GM12878 (cell line): ENCODE data around the gene SPG7. TPM values are rescaled to one million over a fixed set of nuclear protein-coding genes. Genes with fewer than 3 reads are reported as not detected.

Source experiments
- ATAC-seq: fragments of 200-7000 bp; cut with Tn5 transposase; 3 replicates; pipeline ENCODE4 v1.9.1; 2020; ENCODE audit warnings: mild to moderate bottlenecking, moderate library complexity
- BruUV-seq: library from RNA; stranded (reverse); fragments of 400-500 nt; replicated peaks from 2 replicates; lab custom pipeline; 2021; lab: Mats Ljungman, UMichigan
- CTCF ChIA-PET: fragments of 300-600 bp; sonication (Branson Sonifier 250); formaldehyde crosslinking; extraction: SDS; loops from one replicate; lab custom pipeline; 2021; ENCODE audit warnings: inconsistent platforms; lab: Yijun Ruan, JAX
- POLR2A ChIA-PET: fragments of 350-600 bp; formaldehyde crosslinking; extraction: SDS; loops from one replicate; lab custom pipeline; 2021; ENCODE audit warnings: inconsistent platforms; lab: Charles Lee
- RAD21 ChIA-PET: fragments of 300-600 bp; sonication (Branson Sonifier 250); formaldehyde crosslinking; loops from one replicate; lab custom pipeline; 2023; ENCODE audit warnings: antibody characterized with exemption; ENCODE audit not compliant: unreplicated experiment; lab: Charles Lee
- SMC1A ChIA-PET: fragments of 300-600 bp; sonication (Branson Sonifier 250); formaldehyde crosslinking; loops from one replicate; lab custom pipeline; 2023; ENCODE audit not compliant: unreplicated experiment, uncharacterized antibody; lab: Charles Lee
- DNase-seq: peaks from one replicate; pipeline ENCODE4 v3.0.0-alpha.2; 2011; ENCODE audit warnings: low read depth, low spot score
- FAIRE-seq: peaks from 3 replicates; lab custom pipeline; 2011; peaks lifted over from hg19 to GRCh38; lab: Jason Lieb, UNC
- H2AFZ ChIP-seq: 2 replicates; pipeline ENCODE4 v1.6.0; 2011; ENCODE audit warnings: low read depth, low read length, control low read depth; ENCODE audit not compliant: control insufficient read depth
- H3K27ac ChIP-seq: 2 replicates; pipeline ENCODE4 v1.5.1; 2011; ENCODE audit warnings: control low read depth; ENCODE audit not compliant: control insufficient read depth, insufficient read depth
- H3K27me3 ChIP-seq, 2 experiments: replicated peaks in 1 of 2; 2 replicates each; pipeline versions ENCODE4 v1.6.0 to v1.6.1; 2011; ENCODE audit warnings: low read length in 1 of 2; ENCODE audit not compliant: control insufficient read depth in 2 of 2, insufficient read depth in 2 of 2
- H3K36me3 ChIP-seq, 2 experiments: 2 replicates each; pipeline ENCODE4 v1.5.1; 2011; ENCODE audit warnings: low read length in 1 of 2; ENCODE audit not compliant: control insufficient read depth in 2 of 2, insufficient read depth in 2 of 2
- H3K4me1 ChIP-seq: 2 replicates; pipeline ENCODE4 v1.6.1; 2011; ENCODE audit warnings: mild to moderate bottlenecking, low read length, moderate library complexity, mixed read lengths; ENCODE audit not compliant: control insufficient read depth, insufficient read depth
- H3K4me2 ChIP-seq: 2 replicates; pipeline ENCODE4 v1.6.0; 2011; ENCODE audit warnings: control low read depth; ENCODE audit not compliant: control insufficient read depth, insufficient read depth
- H3K4me3 ChIP-seq: fragments of 200-600 bp; sonication (generic); 2 replicates; pipeline ENCODE4 v1.5.1; 2016
- H3K79me2 ChIP-seq: 2 replicates; pipeline ENCODE4 v1.6.0; 2011; ENCODE audit warnings: low read length; ENCODE audit not compliant: control insufficient read depth, insufficient read depth
- H3K9ac ChIP-seq: 2 replicates; pipeline ENCODE4 v1.8.0; 2011; ENCODE audit warnings: low read length, control low read depth, mixed read lengths; ENCODE audit not compliant: control insufficient read depth, insufficient read depth
- H3K9me3 ChIP-seq: replicated peaks from 3 replicates; pipeline ENCODE4 v1.5.1; 2011; ENCODE audit warnings: mild to moderate bottlenecking, low read length; ENCODE audit not compliant: control insufficient read depth, insufficient read depth
- H4K20me1 ChIP-seq: 2 replicates; pipeline ENCODE4 v1.6.0; 2011; ENCODE audit not compliant: control insufficient read depth, insufficient read depth
- ATF2 ChIP-seq: IDR thresholded peaks from 2 replicates; pipeline ENCODE4 v1.6.1; 2012; ENCODE audit warnings: low read length, inconsistent platforms
- BCL11A ChIP-seq: IDR thresholded peaks from 2 replicates; pipeline ENCODE4 v1.6.1; 2011; ENCODE audit warnings: low read depth, low read length
- CHD1 ChIP-seq: IDR thresholded peaks from 2 replicates; pipeline ENCODE4 v1.6.1; 2012; ENCODE audit warnings: low read depth, low read length, improper control_type of control experiment
- CREM ChIP-seq: IDR thresholded peaks from 2 replicates; pipeline ENCODE4 v1.6.1; 2014; ENCODE audit warnings: antibody characterized with exemption, low read depth
- EZH2 ChIP-seq: IDR thresholded peaks from 2 replicates; pipeline ENCODE4 v1.6.1; 2012; ENCODE audit warnings: low read depth, mild to moderate bottlenecking, control low read depth, inconsistent platforms, low read length, borderline replicate concordance; ENCODE audit not compliant: control insufficient read depth
- GABPA ChIP-seq: IDR thresholded peaks from 2 replicates; pipeline ENCODE4 v1.6.1; 2014; ENCODE audit warnings: antibody characterized with exemption, low read depth, mild to moderate bottlenecking, inconsistent platforms
- HDAC6 ChIP-seq: fragments of 200-600 bp; sonication (generic); IDR thresholded peaks from one replicate; pipeline ENCODE4 v1.8.0; 2017; ENCODE audit warnings: antibody characterized with exemption; ENCODE audit not compliant: unreplicated experiment
- KDM1A ChIP-seq: fragments of 200-600 bp; sonication (generic); IDR thresholded peaks from 2 replicates; pipeline ENCODE4 v1.6.1; 2016; ENCODE audit warnings: borderline replicate concordance
- MTA2 ChIP-seq: fragments of 450-650 bp; IDR thresholded peaks from 2 replicates; pipeline ENCODE4 v1.6.1; 2016; ENCODE audit warnings: low read depth, mild to moderate bottlenecking, moderate library complexity
- NFYA ChIP-seq: IDR thresholded peaks from 2 replicates; pipeline ENCODE4 v1.6.1; 2011; ENCODE audit warnings: low read depth, mild to moderate bottlenecking, low read length, improper control_type of control experiment, borderline replicate concordance
- NR2C1 ChIP-seq: fragments of 450-650 bp; IDR thresholded peaks from 2 replicates; pipeline ENCODE4 v1.6.1; 2017; ENCODE audit warnings: antibody characterized with exemption, mild to moderate bottlenecking, moderate library complexity
- RBBP5 ChIP-seq: fragments of 200-600 bp; sonication (generic); conservative IDR thresholded peaks from 2 replicates; pipeline ENCODE4 v1.6.1; 2016
- SMARCA5 ChIP-seq: fragments of 450-650 bp; IDR thresholded peaks from 2 replicates; pipeline ENCODE4 v1.6.1; 2017; ENCODE audit warnings: mild to moderate bottlenecking
- SREBF1 ChIP-seq: IDR thresholded peaks from 2 replicates; pipeline ENCODE4 v1.6.1; 2012; ENCODE audit warnings: mild to moderate bottlenecking, low read length
- ZNF217 ChIP-seq: fragments of 450-650 bp; IDR thresholded peaks from 2 replicates; pipeline ENCODE4 v1.6.1; 2017; ENCODE audit warnings: antibody characterized with exemption, mild to moderate bottlenecking
- WGBS: methylation state at CpG from one replicate; pipeline ENCODE4 v1.1.6; 2016; ENCODE audit warnings: low lambda C conversion rate; ENCODE audit not compliant: insufficient replicate concordance, insufficient coverage; ENCODE audit errors: missing lambda C conversion rate; 5-methylcytosine and 5-hydroxymethylcytosine counted together
- in situ Hi-C: fragments of 300-500 bp; cut with MboI; formaldehyde crosslinking; loops from 9 replicates; pipeline ENCODE4 v1.14.3; 2018; ENCODE audit warnings: mixed read lengths
- intact Hi-C: fragments of 100-400 bp; cut with micrococcal nuclease; formaldehyde crosslinking; loops from one replicate; pipeline ENCODE4 v1.14.2; 2022; ENCODE audit not compliant: unreplicated experiment
- polyA plus RNA-seq, 11 experiments: library from polyadenylated mRNA; depleted of rRNA in 4 of 11; unstranded in 6 of 11; stranded (reverse) in 5 of 11; fragments of >200 nt; fragmentation: Nextera tagmentation in 4 of 11; fragmentation: Illumina TruSeq in 1 of 11; extraction: Ambion mirVana in 4 of 11; extraction: Trizol in 1 of 11; gene quantifications; 1 replicate in 1 of 11; 2 replicates in 10 of 11; pipeline versions ENCODE4 v1.2.1 to v1.2.3, GENCODE V29; 2011 to 2016; ENCODE audit warnings: inconsistent platforms in 2 of 11, missing spikeins in 2 of 11, low read depth in 1 of 11
- total RNA-seq, 4 experiments: library from RNA; depleted of rRNA in 3 of 4; stranded (reverse); fragments of >200 nt in 3 of 4; fragmentation: Illumina TruSeq in 1 of 4; extraction: Trizol in 1 of 4; gene quantifications; 2 replicates each; pipeline versions ENCODE4 v1.2.1 to v1.2.3, GENCODE V29; 2013 to 2021

Gene SPG7
- total and polyA plus RNA-seq, 10 of the 15 experiments (the other 5 are each of a cell fraction or from before 2014, with no cell fraction given) = 5.9 to 75.9 (median 52.5) TPM

DNA sequence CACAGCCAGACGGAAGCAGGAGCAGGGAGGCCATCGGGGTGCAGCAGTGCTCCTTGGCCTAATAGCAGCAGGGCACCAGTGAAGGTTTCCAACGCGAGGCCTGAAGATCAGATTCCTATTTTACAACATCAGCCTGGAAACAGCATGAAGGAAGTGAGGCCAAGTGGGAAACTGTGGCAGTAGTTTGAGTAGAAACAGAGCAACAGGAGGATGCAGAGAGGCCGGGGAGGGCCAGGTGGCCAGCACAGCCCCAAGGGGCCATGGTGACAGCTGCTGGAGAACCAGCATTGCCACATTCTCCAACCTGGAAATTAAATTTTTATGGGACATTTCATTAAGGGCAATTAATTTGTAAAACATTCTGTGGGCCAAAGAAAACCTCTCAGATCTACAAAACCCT, 14.4 kb upstream of the SPG7 start:
- in situ Hi-C loops = no loop called here

GRCh38 chr16:89495121-89495520, 13.1 kb upstream of the SPG7 start:
- no peak for FAIRE-seq
- H3K9ac ChIP-seq = no peak overlapping the region
- no peak for DNase-seq
- peaks cover 21% of the 10 kb centered on the region for H3K79me2 ChIP-seq
- ChIA-PET POLR2A (interaction anchor here (0.8 to 1.2 kb wide), 2 partner anchors 16 to 75 kb away, joined by 3 to 5 read pairs; no protein-coding TSS in a partner anchor), CTCF (interaction anchor here (0.8 kb wide), 1 partner anchor 13 kb away, joined by 6 read pairs; the partner anchor contains the start of gene SPG7), SMC1A (interaction anchor here (0.6 to 1.1 kb wide), 3 partner anchors 11 to 138 kb away, joined by 3 to 5 read pairs (median 4); no protein-coding TSS in a partner anchor), RAD21 (interaction anchor here (0.7 to 1.9 kb wide), 4 partner anchors 13 to 180 kb away, joined by 3 to 6 read pairs (median 4); partner anchors contain the start of gene SPG7)
- H3K27me3 ChIP-seq = no peaks in the 10 kb centered on the region
- no peaks in the 10 kb centered on the region; the same call in 1 of the 2 replicates for H4K20me1 ChIP-seq
- 93% methylated on average over 3 of the region's 3 CpGs for WGBS
- in situ Hi-C loops (no loop called here), intact Hi-C loops (no loop called here)
- no peak overlapping the region for H3K4me2 ChIP-seq
- H3K36me3 ChIP-seq = peaks cover 0 to 2% of the 10 kb centered on the region in 2 experiments; a peak in 1 of 4 replicates
- TF ChIP-seq BCL11A = no peak
- TF ChIP-seq NR2C1 = no peak
- no peak for TF ChIP-seq RBBP5
- TF ChIP-seq SREBF1 = no peak
- TF ChIP-seq CHD1 = no peak
- TF ChIP-seq CREM = no peak
- TF ChIP-seq HDAC6 = no peak
- no peak for TF ChIP-seq EZH2
- no peak for TF ChIP-seq KDM1A
- no peak for TF ChIP-seq SMARCA5
- no peak for TF ChIP-seq ZNF217
- no peak for TF ChIP-seq GABPA
- TF ChIP-seq MTA2 = no peak
- no peak for TF ChIP-seq NFYA
- no peak overlapping the region for H2AFZ ChIP-seq
- H3K4me3 ChIP-seq = no peak overlapping the region
- H3K4me1 ChIP-seq = peaks cover 10% of the 10 kb centered on the region
- no peak for ATAC-seq
- no TSS peak for BruUV-seq
- H3K9me3 ChIP-seq = no peaks in the 10 kb centered on the region
- H3K27ac ChIP-seq = no peak overlapping the region

More for the DNA sequence above, 14.4 kb upstream of the SPG7 start:
- DNase-seq (no peak), ATAC-seq (no peak), FAIRE-seq (no peak)
- Histone ChIP-seq H3K4me1 (peaks cover 10% of the 10 kb centered on the region), H3K4me3 (no peak overlapping the region), H3K9me3 (no peaks in the 10 kb centered on the region), H3K36me3 (peaks cover 0 to 2% of the 10 kb centered on the region in 2 experiments; a peak in 1 of 4 replicates), H3K27me3 (no peaks in the 10 kb centered on the region), H3K79me2 (peaks cover 30% of the 10 kb centered on the region), H2AFZ (no peak overlapping the region), H3K4me2 (no peak overlapping the region), H3K9ac (no peak overlapping the region), H4K20me1 (no peaks in the 10 kb centered on the region; the same call in 1 of the 2 replicates), H3K27ac (no peak overlapping the region)
- TF ChIP-seq ATF2 = no peak
- no TSS peak for BruUV-seq
- POLR2A ChIA-PET = no interaction called here
- 97% methylated on average over 5 of the region's 5 CpGs for WGBS
- RAD21 ChIA-PET = no interaction called here
- intact Hi-C loops = no loop called here
- CTCF ChIA-PET = no interaction called here
- SMC1A ChIA-PET = no interaction called here
